HG03066 (cell line): ENCODE data around the gene SELENOO.

Experiments used
- ATAC-seq: cut with Tn5 transposase; IDR thresholded peaks from one replicate; pipeline ENCODE4 v1.9.1; 2021; ENCODE audit warnings: low read depth; ENCODE audit not compliant: unreplicated experiment

Gene SELENOO

DNA sequence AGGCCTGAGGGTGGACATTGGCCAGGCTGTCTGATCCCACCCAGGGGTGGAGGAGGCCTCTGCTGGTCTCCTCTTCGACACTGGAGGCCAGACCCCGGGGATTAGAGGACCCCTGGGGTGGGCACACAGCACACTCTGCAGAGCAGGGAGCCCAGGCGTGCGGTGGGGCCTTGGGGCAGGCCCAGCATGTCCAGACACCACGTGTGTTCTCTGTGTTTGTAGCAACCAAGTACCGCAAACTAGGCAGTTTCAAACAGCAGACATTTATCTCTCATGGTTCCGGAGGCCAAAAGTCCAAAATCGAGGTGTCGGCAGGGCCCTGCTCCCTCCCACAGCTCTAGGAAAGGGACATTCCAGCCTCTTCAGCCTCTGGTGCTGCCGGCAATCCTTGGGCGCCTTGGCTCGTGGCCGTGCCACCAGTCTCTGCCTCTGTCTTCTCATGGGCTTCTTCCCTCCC, 28.8 kb upstream of the SELENOO start:
- ATAC-seq, result no peak

DNA sequence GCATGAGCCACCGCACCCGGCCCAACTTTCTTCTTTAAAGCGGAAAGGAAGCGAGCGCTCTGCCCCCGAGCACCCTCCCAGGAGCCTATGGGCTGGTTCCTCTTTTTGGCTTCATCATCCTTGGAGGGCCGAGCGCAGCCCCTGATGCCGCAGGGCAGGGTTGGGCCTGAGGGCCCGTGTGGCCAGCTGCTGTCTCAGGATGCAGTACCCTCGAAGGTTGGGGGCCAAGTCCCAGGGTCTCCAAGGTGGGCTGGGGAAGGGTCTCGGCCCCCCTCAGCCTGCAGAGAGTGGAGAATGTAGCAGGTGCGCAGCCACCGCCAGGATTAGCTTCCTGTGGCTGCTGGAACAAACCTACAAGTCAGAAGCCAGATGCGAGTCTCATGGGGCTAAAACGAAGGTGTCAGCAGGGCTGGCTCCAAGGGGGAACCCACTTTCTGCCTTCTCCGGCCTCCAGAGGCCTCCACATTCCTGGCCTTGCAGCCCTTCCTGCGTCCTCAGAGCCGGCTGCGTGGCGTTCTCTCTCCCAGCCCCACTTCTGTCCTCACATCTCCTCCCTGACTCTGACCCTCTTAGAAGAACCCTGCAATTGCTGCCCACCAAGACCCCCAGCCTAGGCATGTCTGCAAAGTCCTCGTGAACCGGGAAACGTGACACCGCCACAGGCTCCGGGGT, 27.4 kb upstream of the SELENOO start:
- no peak for ATAC-seq

DNA sequence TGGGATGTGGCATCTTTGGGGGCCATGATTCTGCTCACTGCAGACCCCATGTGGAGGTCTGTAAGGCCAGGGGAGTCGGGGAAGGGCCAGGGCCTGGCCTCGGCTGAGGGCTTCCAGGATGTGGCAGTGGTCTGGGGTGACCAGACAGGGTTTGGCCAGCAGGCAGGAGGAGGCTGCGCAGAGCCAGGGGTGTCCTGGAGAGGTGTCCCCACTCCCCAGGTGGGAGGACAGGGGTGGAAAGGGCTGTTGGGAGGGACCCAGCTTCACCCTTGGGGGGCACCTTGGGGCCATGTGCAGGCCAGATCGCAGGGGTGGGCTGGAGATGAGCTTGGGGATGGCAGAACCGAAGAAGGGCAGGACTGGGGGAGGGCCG, 26.8 kb upstream of the SELENOO start:
- ATAC-seq, result no peak

DNA sequence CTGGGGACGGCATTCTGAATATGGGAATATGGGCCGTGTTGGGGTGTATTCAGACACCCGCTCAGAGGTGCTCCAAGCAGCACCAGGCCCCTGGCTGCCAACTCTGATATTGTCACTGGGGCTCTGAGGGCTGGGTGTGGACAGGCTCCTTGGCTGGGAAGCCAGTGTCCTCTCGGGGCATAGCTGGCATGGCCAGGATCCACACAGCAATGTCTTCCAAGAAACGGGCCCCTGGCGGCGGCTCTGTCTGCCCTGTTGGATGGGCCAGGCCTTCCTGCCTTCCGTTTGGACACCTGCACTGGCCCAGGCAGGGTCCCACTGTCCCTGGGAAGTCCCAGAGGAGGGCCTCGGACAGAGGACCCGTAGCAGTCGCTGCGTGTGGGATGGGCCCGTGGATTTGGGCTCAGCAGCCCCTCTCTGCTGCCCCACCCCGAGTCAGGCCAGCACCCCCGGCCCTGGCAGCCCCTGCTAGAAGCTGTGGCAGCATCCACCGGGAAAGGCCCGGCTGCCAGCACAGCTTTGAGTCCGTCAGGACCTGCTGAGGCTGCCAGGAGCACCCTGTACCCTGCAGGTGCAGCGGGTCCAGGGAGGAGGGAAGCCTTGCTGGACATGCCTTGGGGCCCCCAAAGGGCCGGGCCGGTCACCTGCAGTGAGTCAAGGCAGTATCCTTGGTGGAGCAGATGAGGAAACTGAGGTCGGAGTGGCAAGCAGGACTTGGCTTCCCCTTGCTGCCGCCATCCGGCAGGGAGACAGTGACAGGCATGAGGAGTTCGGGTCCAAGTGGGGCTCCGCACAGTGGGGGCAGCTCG, 26.2 kb upstream of the SELENOO start:
- no peak for ATAC-seq

DNA sequence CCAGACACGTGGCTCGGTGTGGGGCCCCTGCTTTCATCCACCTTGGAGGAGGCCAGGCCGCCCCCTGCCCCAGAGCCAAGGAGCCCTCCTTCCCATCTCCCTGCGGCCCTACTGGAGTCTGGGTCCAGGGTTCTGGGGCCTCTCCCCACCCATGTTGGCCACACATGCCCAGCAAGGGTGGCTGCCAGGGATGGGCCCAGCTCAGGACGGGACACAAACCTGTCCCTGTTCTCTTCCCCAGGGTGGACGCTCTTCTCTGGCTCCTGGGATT, 25.7 kb upstream of the SELENOO start:
- ATAC-seq, result no peak

DNA sequence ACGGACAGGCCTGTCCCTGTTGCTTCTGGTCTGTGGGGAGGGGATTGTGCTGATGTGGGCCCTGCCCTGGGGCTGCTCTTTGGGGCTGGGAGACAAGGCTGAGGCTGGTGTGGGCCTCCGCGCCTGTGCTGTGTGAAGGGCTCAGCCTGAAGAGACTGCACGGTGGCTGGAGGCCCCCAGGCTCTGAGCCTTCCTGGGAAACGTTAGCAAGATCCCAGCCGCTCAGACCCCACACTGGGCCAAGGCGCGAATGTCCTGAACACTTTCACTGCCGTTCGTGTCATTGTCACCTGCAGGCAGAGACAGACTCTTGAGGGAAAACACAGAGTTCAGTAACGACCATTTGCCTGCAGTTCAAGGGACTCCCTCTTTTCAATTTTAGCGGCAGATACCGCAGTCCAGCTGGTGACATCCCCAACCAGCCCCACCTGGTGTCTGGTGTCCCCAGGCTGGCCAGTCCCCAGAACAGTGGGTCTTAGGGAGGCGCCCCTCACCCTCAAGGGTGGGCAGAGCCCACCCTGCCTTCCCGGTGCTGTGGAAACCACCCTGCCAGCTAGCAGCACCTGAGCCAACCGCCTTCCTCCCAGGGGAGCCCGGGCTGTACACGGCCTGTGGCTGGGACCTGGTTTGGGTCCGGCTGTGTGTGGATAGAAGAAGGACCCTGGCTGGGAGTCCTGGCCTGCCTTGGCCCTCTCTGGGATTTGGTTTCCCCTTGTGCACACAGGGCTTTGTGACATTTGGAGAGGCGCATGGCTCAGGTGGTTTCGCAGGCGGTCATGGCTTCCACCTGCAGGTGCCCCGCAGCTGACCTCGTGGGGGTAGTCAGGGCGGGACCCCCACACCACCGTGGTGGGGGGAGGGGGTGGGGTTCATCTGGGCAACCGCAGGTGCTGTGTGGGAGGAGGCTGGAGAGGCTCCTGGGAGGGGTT, 24.6 kb upstream of the SELENOO start:
- ATAC-seq, result no peak

DNA sequence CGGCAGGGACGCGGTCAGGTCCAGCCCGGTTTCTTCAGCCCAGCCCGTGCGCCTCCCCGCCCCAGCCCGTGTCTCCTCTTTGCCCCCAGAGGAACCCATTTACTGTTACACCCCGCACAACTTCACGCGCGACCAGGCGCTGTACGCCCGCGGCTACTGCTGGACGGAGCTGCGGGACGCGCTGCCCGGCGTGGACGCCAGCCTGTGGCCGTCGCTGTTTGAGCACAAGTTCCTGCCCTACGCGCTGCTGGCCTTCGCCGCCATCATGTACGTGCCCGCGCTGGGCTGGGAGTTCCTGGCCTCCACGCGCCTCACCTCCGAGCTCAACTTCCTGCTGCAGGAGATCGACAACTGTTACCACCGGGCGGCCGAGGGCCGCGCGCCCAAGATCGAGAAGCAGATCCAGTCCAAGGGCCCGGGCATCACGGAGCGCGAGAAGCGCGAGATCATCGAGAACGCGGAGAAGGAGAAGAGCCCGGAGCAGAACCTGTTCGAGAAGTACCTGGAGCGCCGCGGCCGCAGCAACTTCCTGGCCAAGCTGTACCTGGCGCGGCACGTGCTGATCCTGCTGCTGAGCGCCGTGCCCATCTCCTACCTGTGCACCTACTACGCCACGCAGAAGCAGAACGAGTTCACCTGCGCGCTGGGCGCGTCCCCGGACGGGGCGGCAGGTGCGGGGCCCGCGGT, 23.8 kb upstream of the SELENOO start:
- ATAC-seq, result no peak

DNA sequence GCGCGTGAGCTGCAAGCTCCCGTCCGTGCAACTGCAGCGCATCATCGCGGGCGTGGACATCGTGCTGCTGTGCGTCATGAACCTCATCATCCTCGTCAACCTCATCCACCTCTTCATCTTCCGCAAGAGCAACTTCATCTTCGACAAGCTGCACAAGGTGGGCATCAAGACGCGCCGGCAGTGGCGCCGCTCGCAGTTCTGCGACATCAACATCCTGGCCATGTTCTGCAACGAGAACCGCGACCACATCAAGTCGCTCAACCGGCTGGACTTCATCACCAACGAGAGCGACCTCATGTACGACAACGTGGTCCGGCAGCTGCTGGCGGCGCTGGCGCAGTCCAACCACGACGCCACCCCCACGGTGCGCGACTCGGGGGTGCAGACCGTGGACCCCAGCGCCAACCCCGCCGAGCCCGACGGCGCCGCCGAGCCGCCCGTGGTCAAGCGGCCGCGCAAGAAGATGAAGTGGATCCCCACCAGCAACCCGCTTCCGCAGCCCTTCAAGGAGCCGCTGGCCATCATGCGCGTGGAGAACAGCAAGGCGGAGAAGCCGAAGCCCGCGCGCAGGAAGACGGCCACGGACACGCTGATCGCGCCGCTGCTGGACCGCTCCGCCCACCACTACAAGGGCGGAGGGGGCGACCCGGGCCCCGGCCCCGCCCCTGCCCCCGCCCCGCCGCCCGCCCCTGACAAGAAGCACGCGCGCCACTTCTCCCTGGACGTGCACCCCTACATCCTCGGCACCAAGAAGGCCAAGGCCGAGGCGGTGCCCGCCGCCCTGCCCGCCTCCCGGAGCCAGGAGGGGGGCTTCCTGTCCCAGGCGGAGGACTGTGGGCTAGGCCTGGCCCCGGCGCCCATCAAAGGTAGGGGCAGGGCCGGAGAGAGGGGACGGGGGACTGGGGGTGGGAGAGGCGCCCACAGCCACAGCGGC, 23.0 kb upstream of the SELENOO start:
- no peak for ATAC-seq

DNA sequence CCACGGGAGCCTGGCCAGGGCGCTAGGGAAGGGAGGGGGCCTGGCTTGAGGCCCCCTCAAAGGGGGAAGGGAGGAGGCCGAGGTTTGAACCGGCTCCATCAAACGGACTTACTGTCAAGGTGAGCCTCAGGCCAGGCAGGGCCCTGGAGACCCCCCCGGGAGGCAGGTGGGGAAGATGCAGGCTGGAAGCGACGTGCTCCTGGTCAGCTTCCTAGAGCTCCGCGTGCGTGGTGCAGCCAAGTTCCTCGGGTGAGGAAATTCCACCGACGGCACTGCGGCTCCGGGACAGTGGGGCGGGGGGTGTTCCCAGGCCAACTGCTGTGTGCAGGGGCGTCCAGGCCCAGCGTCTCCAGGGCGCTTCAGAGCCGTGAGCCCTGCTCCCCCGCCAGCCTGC, 22.3 kb upstream of the SELENOO start:
- no peak for ATAC-seq

DNA sequence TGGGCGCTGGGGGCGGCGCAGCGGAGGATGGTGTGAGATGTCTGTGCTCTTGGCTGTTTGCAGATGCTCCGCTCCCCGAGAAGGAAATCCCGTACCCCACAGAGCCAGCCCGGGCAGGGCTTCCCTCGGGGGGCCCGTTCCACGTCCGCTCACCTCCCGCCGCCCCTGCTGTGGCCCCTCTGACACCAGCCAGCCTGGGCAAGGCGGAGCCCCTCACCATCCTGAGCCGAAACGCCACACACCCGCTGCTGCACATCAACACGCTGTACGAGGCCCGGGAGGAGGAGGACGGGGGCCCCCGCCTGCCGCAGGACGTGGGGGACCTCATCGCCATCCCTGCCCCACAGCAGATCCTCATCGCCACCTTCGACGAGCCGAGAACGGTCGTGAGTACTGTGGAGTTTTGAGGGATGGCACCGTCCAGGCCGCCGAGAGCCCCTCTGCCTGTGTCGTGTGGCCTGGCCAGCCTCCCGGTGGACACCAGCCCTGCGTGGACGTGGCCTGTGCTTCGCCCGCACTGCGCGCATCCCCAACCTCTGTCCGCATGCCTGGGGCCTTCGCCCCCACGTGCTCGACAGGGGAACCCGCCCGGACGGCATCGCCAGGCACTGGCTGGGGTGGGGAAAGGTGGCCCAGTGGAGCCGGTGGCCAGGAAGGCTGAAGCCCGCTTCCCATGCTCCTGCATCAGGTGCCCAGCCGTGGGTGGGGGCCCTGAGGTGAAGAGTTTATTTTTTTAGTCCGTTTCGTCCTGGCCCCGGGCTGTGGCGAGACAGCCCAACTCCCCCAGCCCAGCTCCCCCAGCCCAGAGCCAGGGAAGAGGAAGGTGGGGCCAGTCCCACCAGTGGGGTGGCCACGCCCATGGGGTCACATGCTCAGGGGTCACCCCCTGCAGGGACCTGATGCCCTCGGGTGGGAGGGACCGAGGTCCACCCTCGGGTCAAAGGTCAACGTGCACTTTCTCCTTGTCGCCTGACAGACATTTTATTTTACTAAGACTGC, 21.6 kb upstream of the SELENOO start:
- no peak for ATAC-seq

DNA sequence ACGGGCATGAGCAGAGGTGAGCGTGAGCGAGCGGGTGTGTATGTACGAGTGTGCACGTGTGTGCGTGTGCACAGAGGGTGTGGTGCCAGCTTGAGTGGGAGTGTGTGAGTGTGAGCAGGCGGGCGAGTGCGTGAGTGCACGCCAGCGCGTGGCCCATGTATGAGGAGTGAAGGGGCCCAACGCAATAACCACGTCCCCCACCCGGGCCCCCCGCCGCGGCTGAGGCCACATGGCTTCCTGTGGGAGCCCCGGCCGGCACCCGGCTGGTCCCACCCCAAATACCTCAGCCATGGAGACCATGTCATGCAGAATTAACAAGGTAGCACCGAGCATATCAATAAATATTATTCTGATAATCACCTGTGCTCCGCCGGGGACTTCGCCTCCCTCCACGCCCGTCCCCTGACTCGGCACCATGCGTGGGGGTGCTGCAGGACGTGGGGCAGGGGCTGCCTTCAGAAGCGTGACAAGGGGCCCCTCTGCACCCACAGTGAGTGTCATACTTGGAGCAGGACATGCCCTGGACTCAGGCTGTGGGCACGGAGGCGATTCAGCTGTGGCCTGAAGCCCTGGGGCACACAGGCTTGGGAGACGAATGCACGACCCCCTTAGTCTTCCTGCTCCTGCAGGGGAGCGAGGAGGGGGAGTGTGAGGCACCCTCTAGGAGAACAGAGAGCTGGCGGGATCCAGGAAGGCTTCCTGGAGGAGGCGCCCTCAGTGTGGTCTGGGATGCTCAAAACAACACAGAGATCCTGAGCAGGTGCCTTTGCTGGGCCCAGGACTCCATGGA, 20.7 kb upstream of the SELENOO start:
- ATAC-seq, result no peak

DNA sequence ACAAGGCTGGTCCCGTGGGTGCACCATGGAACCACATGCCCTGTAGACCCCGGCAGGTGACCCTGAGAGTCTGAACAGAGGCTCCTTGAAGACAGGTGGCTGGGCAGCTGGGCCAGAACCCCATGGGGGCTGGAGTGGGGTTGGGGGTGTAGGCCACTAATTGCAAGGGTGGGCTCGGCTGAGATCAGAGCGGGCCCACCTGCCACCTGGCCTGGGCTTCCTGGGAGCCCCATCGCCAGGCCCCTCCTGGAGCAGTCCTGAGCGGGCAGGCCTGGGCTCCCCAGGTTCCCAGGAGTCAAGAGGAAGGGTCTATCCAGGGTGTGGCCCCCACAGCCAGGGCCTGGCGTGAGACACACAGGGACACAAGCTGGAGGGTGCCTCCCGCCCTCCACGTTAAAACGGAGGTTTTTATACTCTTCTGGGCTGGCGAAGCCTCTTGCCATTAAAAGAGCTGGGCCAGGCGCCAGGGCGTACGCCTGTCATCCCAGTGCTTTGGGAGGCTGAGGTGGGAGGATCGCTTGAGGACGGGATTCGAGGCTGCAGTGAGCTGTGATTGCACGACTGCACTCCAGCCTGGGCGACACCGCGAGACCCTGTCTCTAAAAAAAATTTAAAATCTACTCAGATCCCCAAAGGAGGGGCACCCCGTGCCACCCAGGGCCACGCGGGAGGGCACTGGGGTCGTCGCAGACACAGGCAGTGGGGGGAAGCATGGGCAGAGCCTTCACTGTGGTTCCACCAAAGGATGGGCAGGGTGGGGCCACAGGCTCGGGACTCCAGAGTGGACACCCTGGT, 19.9 kb upstream of the SELENOO start:
- ATAC-seq, result no peak

DNA sequence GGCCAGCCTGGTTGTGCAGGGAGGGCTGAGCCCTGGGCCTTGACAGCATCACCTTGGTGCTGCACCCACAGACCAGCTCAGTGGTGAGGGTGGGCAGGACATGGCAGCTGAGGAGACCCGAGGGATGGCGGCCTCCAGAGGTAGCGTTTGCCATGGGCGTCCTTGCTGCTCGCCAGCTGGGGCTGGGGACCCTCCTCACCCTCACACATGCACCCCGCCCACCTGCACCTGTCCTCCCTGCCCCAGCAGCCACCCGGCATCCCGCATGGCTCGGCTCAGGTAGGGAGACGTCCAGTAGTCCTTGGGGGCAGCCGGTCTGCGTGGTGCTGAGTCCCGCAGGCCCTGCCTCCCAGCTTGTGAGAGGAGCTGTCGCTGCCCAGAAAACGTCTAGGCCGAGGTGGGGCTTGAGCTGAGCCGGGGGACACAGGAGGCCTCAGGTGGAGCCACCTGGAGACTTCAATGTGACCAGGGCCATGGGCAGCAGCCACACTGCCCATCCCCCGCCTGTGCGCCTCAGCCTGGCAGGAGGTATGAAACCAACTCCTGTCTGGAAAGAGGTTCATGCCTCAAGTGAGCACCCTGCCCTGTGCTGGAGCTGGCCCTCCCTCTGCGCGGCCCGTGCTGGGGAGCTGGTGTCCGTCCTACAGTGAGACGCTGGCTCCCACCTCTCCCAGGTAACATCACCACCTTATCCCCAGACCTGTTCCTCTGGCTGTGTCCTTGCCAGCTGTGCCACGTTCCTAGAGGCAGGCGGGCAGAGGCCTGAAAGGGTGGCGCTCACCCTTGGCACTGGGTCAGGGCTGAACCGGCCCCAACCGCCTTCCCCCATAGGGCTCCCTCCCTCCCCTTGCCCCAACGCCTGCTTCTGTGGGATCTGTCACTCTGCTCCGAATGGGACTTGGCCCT, 18.4 kb upstream of the SELENOO start:
- ATAC-seq, result no peak

DNA sequence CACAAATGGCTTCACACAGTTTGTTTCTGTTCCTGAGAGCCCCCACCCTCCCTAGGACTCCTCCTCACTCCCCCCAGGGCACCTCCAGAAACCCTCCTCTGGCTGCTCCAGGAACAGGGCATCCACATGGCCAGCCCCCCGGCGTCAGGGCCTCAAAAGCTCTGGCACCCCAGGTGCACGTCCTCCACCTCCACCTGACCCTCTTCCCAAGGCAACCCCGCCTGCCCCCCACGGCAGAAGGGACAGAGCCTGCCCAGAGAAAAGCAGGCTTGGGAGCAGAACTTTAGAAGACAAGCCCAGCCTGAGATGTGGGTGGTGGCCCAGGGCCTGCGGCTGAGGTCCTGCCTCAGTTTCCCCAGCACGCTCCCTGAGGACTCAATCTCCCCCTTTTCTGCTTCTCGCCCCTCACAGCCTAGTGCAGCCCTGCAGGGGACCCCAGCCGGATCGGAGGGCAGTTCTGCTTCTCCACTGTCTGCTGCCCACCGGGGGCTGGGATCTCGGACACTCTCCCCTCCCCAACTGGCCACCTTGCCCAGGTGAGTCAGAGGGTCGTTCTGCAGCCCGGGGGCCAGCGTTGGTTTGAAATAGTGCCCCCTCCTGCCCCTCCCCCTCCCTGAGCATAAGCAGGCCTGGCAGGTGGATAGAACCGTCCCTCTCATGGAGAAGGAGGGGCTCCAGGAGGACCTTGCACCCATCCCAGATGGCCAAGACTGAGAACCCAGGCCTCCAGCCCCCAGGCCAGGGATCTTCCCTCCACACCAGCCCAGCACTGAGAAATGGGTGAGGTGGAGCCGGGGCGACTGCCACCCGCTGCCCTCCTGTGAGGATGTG, 17.5 kb upstream of the SELENOO start:
- no peak for ATAC-seq
